Hepatocyte (in vitro differentiated cells): Measurements from ENCODE around the gene OSBPL7.

Experiments
- CTCF ChIP-seq: fragments of 200-600 bp; sonication (generic); IDR thresholded peaks from 2 replicates; pipeline ENCODE4 v1.5.1; 2016; ENCODE audit warnings: antibody characterized with exemption, mild to moderate bottlenecking; ENCODE audit not compliant: poor library complexity
- EZH2 ChIP-seq: fragments of 200-600 bp; sonication (generic); IDR thresholded peaks from 2 replicates; pipeline ENCODE4 v1.6.1; 2016; ENCODE audit warnings: antibody characterized with exemption, mild to moderate bottlenecking, borderline replicate concordance

- TF ChIP-seq CTCF = no peak
- TF ChIP-seq EZH2 = no peak
Observed at GRCh38 chr17:47816947-47817346, 4.6 kb downstream of the OSBPL7 start.
